ENCODE results near the gene PSORS1C1.
"Not testable (repeated sequence)": the region's sequence is repeated elsewhere in the genome, so short reads cannot be mapped to it uniquely, and the experiment has no call there.

The PSORS1C1 gene

DNA sequence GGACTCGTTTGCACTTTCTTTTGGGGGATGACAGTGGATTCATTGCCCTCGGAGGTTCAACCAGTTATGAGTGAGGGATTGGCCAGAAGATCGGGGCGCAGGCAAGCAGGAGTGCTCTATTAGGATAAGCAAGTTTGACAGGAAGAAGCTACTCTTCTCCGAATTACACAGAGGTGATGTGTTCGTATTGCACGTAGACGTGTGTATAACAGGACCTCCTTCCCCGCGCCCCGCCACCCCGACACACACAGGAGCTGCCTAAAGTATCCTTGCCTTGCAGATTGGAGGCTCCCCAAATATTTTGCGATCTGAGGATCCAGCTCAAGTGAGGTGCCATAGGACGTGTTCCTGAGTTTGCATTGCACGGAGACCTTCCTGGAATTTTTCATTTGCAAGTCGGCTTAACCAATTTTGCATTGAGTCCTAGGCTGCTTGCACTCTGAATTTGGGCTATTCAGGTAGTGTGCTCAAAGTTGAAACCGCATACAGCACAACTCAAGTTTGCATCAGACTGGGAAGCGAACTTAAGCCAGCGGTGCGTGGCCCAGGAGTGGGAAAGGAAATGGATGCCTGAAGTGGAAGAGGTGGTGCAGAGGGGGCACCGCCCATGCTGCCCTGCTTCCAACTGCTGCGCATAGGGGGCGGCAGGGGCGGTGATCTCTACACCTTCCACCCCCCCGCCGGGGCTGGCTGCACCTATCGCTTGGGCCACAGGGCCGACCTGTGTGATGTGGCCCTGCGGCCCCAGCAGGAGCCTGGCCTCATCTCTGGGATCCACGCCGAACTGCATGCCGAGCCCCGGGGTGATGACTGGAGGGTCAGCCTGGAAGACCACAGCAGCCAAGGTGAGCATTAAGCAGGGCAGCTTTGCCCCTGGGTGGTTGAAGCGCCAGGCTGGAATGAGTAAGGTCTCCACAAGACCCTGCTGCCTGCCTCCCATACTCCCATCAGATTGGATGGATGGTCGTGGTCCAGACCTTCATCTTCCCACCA lies 44.6 kb downstream of the PSORS1C1 start:
- no peak for DNase-seq (ENCODE audit: low read depth)

DNA sequence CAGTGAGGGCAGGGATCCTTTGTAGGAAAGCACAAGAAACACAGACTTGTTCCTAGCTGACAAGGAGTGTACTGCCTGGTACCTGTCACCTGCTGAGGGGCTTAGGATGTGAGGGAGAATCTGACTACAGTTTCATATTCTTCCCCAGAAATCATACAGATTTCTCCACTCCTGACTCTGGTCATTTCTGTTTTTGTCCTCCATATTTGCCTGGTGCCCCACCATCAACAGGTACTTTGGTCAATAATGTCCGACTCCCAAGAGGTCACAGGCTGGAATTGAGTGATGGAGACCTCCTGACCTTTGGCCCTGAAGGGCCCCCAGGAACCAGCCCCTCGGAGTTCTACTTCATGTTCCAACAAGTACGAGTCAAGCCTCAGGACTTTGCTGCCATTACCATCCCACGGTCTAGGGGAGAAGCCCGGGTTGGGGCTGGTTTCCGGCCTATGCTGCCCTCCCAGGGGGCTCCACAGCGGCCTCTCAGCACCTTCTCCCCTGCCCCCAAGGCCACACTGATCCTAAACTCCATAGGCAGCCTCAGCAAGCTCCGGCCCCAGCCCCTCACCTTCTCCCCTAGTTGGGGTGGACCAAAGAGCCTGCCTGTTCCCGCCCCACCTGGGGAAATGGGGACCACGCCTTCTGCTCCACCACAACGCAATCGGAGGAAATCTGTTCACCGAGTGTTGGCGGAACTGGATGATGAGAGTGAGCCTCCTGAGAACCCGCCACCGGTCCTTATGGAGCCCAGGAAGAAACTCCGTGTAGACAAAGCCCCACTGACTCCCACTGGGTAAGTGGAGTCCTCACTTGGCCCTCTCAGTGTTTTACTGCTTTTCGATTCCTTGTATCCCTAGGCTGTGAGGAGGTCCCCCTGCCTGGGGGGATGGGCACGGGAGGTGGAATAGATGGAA lies 46.9 kb downstream of the PSORS1C1 start:
- DNase-seq (ENCODE audit: low read depth), result no peak

DNA sequence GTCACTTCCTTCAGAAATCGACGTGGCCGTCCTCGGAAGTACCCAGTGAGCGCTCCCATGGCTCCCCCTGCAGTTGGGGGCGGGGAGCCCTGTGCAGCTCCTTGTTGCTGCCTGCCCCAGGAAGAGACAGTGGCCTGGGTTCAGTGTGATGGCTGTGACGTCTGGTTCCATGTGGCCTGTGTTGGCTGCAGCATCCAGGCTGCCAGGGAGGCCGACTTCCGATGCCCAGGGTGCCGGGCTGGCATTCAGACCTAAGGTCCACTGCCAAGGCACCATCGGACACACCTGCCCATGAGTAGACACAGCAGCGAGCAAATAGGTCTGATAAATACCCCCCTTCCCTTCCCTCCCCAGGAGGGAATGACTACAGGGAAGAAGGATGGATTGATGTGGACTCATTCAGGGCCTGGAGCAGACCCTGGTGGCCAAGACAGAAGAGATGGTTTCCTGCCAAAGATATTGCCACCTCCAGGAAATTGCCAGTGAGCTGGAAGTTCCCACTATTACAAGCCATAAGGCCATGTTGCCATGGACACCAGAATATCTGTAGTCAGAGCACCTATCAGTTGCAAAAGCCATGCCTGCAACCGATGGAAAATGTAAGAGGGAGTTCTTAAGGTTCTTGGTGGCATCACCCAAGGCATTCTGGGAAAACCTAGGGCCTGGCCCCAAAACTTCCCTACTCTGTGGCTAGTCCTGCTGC lies 48.0 kb downstream of the PSORS1C1 start:
- no peak for DNase-seq (ENCODE audit: low read depth)

DNA sequence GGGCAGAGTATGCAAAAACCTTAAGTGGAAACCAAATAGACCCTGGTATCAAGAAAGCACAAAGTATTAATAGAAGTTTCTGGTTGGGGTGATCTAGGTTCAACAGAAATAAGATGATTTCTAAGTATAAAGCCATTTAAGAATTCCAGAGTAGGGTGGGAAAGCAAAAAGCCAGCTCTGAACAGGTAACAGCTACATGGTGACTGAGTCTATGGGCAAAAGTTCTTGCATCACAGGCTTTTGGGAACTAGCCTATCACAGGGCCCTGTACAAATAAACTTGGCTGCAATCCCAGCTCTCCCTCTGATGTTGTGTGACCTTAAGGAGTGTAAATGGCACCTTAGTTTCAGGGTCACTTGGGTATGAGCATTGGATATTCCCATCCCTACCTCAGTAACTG lies 49.3 kb downstream of the PSORS1C1 start:
- DNase-seq (ENCODE audit: low read depth), result no peak

GRCh38 chr6:31164475-31165063 lies 50.0 kb downstream of the PSORS1C1 start:
- DNase-seq (ENCODE audit: low read depth), result not testable (repeated sequence)

- not testable (repeated sequence) for DNase-seq (ENCODE audit: low read depth)
Measured at GRCh38 chr6:31165064-31165832, 50.6 kb downstream of the PSORS1C1 start.

GRCh38 chr6:31165986-31166385 lies 51.4 kb downstream of the PSORS1C1 start:
- DNase-seq (ENCODE audit: low read depth), result no peak

DNA sequence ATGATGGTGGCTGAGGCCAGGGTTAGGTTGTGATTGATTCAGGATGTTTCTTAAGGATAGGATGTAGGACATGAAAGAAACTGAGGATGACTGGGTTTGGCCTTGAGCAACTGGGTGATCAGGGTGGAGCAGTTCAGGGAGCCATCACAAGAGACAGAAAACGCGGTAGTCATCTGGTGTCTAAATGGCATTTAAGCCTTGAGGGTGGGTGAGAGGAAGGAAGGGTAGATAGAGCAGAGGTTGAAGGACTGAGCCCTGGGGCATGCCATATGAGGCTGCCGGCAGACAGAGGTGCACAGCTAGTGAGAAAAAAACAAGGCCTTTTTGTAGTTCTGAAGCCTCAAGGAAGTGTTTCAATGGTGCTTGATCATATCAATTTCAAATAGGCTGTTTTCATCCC lies 54.0 kb downstream of the PSORS1C1 start:
- no peak for DNase-seq (ENCODE audit: low read depth)

GRCh38 chr6:31169123-31169857 lies 54.7 kb downstream of the PSORS1C1 start:
- no peak for DNase-seq (ENCODE audit: low read depth)

DNA sequence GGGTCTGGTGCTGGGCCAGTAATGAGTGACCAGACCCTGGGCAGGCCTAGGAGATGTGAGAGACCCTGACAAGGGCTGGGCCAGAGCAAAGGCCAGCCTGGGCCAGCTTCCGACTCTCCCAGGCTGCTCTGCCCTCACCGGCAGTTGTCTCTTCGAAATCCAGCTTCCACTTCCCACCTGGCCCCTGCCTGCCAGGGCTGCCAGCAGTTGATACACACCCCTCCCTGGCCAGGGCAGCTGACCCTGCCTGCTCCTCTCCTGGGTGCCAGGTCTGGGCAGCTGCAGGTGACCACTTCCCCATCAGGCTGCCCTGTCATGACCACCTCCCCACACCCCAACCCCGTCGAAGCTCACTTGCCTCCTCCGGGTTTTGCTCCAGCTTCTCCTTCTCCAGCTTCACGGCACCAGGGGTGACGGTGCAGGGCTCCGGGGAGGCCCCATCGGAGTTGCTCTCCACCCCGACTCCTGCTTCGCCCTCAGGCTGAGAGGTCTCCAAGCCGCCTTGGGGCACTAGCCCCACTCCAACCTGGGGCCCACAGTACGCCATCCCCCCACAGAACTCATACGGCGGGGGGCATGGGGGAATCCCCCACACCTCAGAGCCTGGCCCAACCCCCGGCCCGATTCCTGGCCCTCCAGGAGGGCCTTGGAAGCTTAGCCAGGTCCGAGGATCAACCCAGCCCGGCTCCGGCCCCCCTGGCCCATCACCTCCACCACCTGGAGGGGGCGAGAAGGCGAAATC lies 55.4 kb downstream of the PSORS1C1 start:
- not testable (repeated sequence) for DNase-seq (ENCODE audit: low read depth)

DNA sequence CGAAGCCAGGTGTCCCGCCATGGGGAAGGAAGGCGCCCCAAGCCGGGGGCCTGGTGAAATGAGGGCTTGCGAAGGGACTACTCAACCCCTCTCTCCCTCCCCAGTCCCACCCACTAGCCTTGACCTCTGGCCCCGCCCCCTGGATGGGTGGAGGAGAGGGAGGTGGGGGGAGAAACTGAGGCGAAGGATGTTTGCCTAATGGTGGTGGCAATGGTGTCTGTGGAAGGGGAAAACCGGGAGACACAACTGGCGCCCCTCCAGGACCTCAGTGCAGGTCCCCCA lies 55.9 kb downstream of the PSORS1C1 start, which contains the start of gene POU5F1:
Gene POU5F1 (minus strand): TSS at position 83 of the 282 bp plus-strand sequence. CDS start 62 bp downstream, at position 21.
- DNase-seq (ENCODE audit: low read depth), result no peak

DNA sequence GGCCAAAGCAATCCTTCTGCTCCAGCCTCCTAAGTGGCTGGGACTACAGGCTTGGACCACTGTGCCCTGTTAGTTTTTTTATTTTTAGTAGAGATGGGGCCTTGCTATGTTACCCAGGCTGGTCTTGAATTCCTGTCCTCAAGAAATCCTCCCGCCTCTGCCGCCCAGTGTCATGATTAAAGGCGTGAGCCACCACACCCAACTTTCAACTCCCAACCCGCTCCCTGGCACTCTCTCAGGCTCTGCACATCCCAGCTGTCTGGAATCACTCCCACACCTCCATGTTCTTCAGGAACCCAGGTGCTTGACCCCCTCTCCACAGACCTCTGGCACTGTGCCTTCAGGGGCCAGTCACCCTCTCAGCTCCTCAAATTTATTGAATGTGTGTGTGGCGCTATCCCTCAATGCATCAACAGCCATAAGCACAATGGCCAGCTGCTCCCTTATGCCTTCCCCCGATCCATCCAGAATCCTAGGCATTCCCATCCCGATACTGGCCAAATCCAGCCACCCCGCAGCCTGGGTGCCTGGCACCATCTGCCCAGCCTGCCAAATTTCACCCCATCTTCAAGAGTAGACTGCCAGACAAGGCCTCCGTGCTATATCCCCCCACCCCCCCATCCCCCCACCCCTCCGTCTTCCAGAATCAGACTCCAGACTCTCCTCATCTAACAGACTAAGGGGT lies 56.5 kb downstream of the PSORS1C1 start:
- no peak for DNase-seq (ENCODE audit: low read depth)

DNA sequence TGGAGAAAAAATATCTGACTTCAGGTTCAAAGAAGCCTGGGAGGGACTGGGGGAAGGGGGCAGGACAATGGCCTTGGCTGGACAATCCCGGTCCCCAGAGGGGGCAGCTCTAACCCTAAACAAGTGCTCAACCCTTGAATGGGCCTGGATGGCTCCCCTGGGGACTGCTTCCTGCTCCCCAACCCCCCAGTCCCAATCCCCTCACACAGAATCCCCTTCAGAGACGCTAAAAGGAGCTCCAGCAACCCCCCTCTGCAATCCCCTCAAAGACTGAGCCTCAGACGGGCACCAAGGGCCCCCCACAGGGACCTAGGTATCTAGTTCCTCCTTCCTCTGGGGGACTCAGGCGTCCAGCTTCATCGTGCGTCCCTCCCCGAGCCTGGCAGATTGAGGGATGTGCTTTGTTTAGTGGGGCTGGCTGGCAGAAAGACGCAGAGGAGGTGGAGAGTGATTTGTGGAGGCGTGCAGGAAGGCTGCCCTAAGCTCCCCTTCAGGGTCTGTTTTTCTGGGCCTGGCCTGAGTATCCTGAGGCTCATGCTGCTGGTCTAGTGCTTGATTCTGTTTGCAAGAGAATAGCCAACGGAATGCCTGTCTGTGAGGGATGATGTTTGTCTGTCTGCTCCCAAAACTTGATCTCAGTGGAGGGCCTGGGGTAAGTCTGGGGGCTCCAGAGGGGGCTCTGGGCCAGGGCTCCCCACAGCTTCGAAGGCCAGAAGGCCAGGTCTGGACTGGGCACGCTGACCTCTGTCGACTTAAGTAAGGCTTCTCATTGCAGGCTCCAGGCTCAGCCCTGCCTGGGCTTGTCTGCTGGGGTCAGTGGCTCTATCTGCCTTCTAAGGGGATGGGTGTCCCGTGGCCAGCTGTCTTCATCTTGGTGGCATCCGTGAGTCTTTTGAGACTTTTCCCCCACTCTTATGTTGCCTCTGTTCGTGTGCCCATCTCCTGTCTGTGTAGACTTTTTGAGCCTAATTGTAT lies 57.6 kb downstream of the PSORS1C1 start:
- DNase-seq (ENCODE audit: low read depth), result no peak

DNA sequence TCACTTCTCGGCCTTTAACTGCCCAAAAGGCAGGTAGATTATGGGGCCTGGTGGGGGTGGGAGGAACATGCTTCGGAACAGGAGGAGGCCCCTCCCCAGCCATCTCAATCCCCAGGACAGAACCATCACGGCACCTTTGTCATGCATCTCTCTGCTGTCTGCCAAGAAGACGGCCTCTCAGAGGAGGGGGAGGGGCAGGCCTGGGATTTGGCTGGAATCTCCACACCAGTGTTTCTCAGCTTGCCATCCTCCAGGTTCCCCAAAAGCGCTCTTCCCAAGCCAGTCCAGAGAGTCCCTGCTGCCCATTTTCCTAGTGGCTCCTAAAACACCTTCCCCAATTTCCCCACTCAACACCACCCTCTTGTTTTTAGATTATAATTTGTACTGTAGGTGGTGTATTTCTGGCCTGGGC lies 58.4 kb downstream of the PSORS1C1 start:
- no peak for DNase-seq (ENCODE audit: low read depth)

DNA sequence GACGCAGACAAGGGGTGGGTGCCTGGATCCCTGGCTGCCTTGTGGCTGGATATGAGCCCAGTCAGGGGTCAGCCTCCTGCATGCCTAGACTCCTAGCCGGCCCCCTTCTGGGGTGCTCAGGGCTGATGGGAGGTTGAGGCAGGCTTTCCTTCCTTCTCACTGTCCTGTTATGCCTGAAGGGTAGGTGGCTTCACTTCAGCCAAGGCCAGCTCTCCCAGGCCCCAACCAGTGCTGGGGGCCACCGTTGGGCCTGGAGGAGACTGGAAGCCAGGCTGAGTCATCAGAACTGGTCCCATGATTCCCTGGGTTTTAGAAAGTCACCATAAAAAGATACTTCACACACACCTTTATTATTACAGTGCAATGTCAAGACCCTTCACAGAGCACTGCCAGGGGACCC lies 58.8 kb downstream of the PSORS1C1 start:
- no peak for DNase-seq (ENCODE audit: low read depth)

- DNase-seq (ENCODE audit: low read depth), result no peak
Measured at GRCh38 chr6:31174378-31174777, 59.8 kb downstream of the PSORS1C1 start.

DNA sequence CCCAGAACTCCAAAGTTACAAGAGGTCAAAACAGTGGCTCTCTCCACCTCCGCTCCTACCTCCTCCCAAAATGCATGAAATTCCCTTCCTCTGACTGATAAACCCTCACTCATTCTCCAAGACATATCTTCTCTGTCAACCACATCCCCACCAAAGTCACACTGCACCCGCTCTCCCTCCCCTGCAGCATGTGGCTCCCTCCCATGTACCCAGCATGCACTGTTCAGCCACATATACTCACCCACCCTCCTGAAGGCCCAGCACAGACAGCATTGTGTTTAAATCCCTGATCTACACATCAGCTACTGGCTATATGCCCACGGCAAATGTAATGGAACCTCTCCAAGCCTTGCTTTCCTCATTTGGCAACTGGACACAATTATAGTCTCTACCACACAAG lies 61.4 kb downstream of the PSORS1C1 start:
- peak; percentile 72 for DNase-seq (ENCODE audit: low read depth)
